ENCODE results near the gene CHODL. TPM values are rescaled to one million over a fixed set of nuclear protein-coding genes. Genes with fewer than 3 reads are reported as not detected.

CHODL gene
- total RNA-seq, 1 experiment from 2014 or later, result 3.4 TPM

- WGBS (ENCODE audit: extremely low coverage, insufficient read length, low lambda C conversion rate), result no CpG with 5 or more reads among the region's 4 CpGs
- Histone ChIP-seq H2BK12ac (ENCODE audit: insufficient read length, low read depth, low read length) (no peak overlapping the region), H2BK120ac (ENCODE audit: low read depth, low read length, poor library complexity, severe bottlenecking) (no peak overlapping the region)
Observed at GRCh38 chr21:18285379-18285778, 40.7 kb downstream of the CHODL start.

More at GRCh38 chr21:18285379-18285778, 40.7 kb downstream of the CHODL start:
- H3K9me3 ChIP-seq (ENCODE audit: control insufficient read depth, low read depth, low read length), result no peaks in the 10 kb centered on the region
- H4K91ac ChIP-seq (ENCODE audit: insufficient read length, low read depth, low read length), result no peak overlapping the region
- DNase-seq, result no peak
- no peak overlapping the region for H3K4ac ChIP-seq (ENCODE audit: low read depth, low read length)
- no peaks in the 10 kb centered on the region for H3K79me1 ChIP-seq (ENCODE audit: insufficient read depth, low read depth, low read length, poor library complexity, severe bottlenecking)
- no peak overlapping the region for H3K56ac ChIP-seq (ENCODE audit: insufficient read length, low read depth, low read length)
- H3K27me3 ChIP-seq (ENCODE audit: insufficient read depth, low read length), result no peaks in the 10 kb centered on the region
- H3K79me2 ChIP-seq (ENCODE audit: insufficient read depth, low read length), result no peaks in the 10 kb centered on the region
- Mint-ChIP-seq H3K4me1 (no peaks in the 10 kb centered on the region), H3K4me3 (no peak overlapping the region), H3K27ac (no peak overlapping the region), H3K9me3 (0 out of 5 replicates have a peak, but pooled peaks cover 0 to 9% of the 10 kb centered on the region in 2 experiments), H3K36me3 (ENCODE audit: insufficient read depth in 1 of 3, low read depth in 3 of 3) (0 out of 7 replicates have a peak, but pooled peaks cover 0 to 2% (median 0%) of the 10 kb centered on the region in 3 experiments), H3K27me3 (ENCODE audit: low read depth) (no peaks in the 10 kb centered on the region)
- H3K14ac ChIP-seq (ENCODE audit: insufficient read depth, low read length), result no peak overlapping the region
- H3K4me1 ChIP-seq (ENCODE audit: insufficient read depth, low read length), result no peaks in the 10 kb centered on the region
- H3K18ac ChIP-seq (ENCODE audit: insufficient read length, low read depth, low read length), result no peak overlapping the region
- no peak overlapping the region for H3K4me2 ChIP-seq (ENCODE audit: insufficient read depth, insufficient read length, low read length)
- H3K27ac ChIP-seq (ENCODE audit: insufficient read length, low read depth, low read length), result no peak overlapping the region
- no peak overlapping the region for H4K5ac ChIP-seq (ENCODE audit: insufficient read length, low read depth, low read length)
- H2BK5ac ChIP-seq (ENCODE audit: insufficient read length, low read length), result no peak overlapping the region
- H2AFZ ChIP-seq (ENCODE audit: low read length), result no peak overlapping the region
- no peaks in the 10 kb centered on the region for H4K20me1 ChIP-seq (ENCODE audit: control insufficient read depth, insufficient read depth, insufficient read length)
- H3K23me2 ChIP-seq (ENCODE audit: insufficient read length, low read depth, low read length, poor library complexity, severe bottlenecking), result no peaks in the 10 kb centered on the region
- no peak overlapping the region for H3T11ph ChIP-seq (ENCODE audit: low read length)
- TF ChIP-seq, protein P1, sequence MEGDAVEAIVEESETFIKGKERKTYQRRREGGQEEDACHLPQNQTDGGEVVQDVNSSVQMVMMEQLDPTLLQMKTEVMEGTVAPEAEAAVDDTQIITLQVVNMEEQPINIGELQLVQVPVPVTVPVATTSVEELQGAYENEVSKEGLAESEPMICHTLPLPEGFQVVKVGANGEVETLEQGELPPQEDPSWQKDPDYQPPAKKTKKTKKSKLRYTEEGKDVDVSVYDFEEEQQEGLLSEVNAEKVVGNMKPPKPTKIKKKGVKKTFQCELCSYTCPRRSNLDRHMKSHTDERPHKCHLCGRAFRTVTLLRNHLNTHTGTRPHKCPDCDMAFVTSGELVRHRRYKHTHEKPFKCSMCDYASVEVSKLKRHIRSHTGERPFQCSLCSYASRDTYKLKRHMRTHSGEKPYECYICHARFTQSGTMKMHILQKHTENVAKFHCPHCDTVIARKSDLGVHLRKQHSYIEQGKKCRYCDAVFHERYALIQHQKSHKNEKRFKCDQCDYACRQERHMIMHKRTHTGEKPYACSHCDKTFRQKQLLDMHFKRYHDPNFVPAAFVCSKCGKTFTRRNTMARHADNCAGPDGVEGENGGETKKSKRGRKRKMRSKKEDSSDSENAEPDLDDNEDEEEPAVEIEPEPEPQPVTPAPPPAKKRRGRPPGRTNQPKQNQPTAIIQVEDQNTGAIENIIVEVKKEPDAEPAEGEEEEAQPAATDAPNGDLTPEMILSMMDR (conservative IDR thresholded peaks at IDR 0.05), result no peak
- no peak overlapping the region for H3K9ac ChIP-seq (ENCODE audit: extremely low read depth, insufficient read length, low read length)
- no peak overlapping the region for H2BK15ac ChIP-seq (ENCODE audit: low read depth, low read length)
- H2BK20ac ChIP-seq (ENCODE audit: low read depth, low read length, poor library complexity, severe bottlenecking), result no peak overlapping the region
- H2AK5ac ChIP-seq (ENCODE audit: insufficient read length, low read length), result no peak overlapping the region
- H3K23ac ChIP-seq (ENCODE audit: insufficient read length, low read depth, low read length), result no peak overlapping the region
- no peak overlapping the region for H4K8ac ChIP-seq (replicated peaks; ENCODE audit: insufficient read length, low read depth, low read length)

All from H9 (cell line).